ENCODE measurements around the gene SRP68.

Gene SRP68

GRCh38 chr17:76089680-76090516 is 17.6 kb upstream of the SRP68 start:
- DNase-seq = no peak

GRCh38 chr17:76088868-76089576 is 16.7 kb upstream of the SRP68 start:
- no peak for DNase-seq

- DNase-seq = no peak
Measured at GRCh38 chr17:76088041-76088867, 15.9 kb upstream of the SRP68 start.

GRCh38 chr17:76087531-76087930 is 15.2 kb upstream of the SRP68 start:
- no peak for DNase-seq

- no peak for DNase-seq
Measured at GRCh38 chr17:76086384-76086783, 14.1 kb upstream of the SRP68 start.

- no peak for DNase-seq
Measured at GRCh38 chr17:76085731-76086366, 13.5 kb upstream of the SRP68 start.

- no peak for DNase-seq
Measured at GRCh38 chr17:76085066-76085730, 12.9 kb upstream of the SRP68 start.

GRCh38 chr17:76083536-76084182 is 11.3 kb upstream of the SRP68 start:
- DNase-seq = no peak

GRCh38 chr17:76082326-76083251 is 10.3 kb upstream of the SRP68 start:
- DNase-seq = no peak

GRCh38 chr17:76081295-76082210 is 9.2 kb upstream of the SRP68 start:
- DNase-seq = no peak

GRCh38 chr17:76080768-76081287 is 8.5 kb upstream of the SRP68 start:
- peak; percentile 12 for DNase-seq

GRCh38 chr17:76079956-76080767 is 7.8 kb upstream of the SRP68 start:
- DNase-seq = peak; percentile 43

- peak; percentile 21 for DNase-seq
Measured at GRCh38 chr17:76079535-76079955, 7.2 kb upstream of the SRP68 start.

- DNase-seq = peak; percentile 16
Measured at GRCh38 chr17:76078860-76079534, 6.7 kb upstream of the SRP68 start, which contains the start of gene ZACN. Gene ZACN, plus strand, starts transcription at chr17:76079182. Its CDS starts 83 bp downstream, at chr17:76079265.

- peak; percentile 12 for DNase-seq
Measured at GRCh38 chr17:76078370-76078769, 6.1 kb upstream of the SRP68 start.

GRCh38 chr17:76077584-76078110 is 5.3 kb upstream of the SRP68 start:
- DNase-seq = no peak
